Ovary (tissue), 3 donors: ENCODE results near the gene NUMA1.

Experiments
- CTCF ChIP-seq, 3 donors: fragments of 450-650 bp in 2 of 3; fragments of 200-600 bp in 1 of 3; IDR thresholded peaks; one replicate each; pipeline versions ENCODE4 v1.5.1 to v1.8.0; 2016 to 2022; ENCODE audit warnings: antibody characterized with exemption in 3 of 3, mild to moderate bottlenecking in 1 of 3
- POLR2A ChIP-seq: fragments of 450-650 bp; IDR thresholded peaks from one replicate; pipeline ENCODE4 v1.6.1; 2017; ENCODE audit warnings: antibody characterized with exemption, mild to moderate bottlenecking, moderate library complexity
- donor health status: DM: no; HTN: no; CAD: no.

- no peak for TF ChIP-seq POLR2A
- TF ChIP-seq CTCF (IDR thresholded peaks at IDR 0.05): no peak
These were observed 42.8 kb upstream of the NUMA1 start for GRCh38 chr11:72123117-72123653.
